HL-60/S4 treated with phorbol 12-myristate 13-acetate at 8.2 ng/mL for 4 days and 3 days (cell line): ENCODE measurements around the gene PNMA6F.
"Not testable (repeated sequence)": the region's sequence is repeated elsewhere in the genome, so short reads cannot be mapped to it uniquely, and the experiment has no call there.

Experiments
- in situ Hi-C: fragments of 300-500 bp; cut with MboI; formaldehyde crosslinking; loops from 2 replicates; pipeline ENCODE4 v1.15.0; 2022; ENCODE audit warnings: low sequenced_read_pairs

The PNMA6F gene

DNA sequence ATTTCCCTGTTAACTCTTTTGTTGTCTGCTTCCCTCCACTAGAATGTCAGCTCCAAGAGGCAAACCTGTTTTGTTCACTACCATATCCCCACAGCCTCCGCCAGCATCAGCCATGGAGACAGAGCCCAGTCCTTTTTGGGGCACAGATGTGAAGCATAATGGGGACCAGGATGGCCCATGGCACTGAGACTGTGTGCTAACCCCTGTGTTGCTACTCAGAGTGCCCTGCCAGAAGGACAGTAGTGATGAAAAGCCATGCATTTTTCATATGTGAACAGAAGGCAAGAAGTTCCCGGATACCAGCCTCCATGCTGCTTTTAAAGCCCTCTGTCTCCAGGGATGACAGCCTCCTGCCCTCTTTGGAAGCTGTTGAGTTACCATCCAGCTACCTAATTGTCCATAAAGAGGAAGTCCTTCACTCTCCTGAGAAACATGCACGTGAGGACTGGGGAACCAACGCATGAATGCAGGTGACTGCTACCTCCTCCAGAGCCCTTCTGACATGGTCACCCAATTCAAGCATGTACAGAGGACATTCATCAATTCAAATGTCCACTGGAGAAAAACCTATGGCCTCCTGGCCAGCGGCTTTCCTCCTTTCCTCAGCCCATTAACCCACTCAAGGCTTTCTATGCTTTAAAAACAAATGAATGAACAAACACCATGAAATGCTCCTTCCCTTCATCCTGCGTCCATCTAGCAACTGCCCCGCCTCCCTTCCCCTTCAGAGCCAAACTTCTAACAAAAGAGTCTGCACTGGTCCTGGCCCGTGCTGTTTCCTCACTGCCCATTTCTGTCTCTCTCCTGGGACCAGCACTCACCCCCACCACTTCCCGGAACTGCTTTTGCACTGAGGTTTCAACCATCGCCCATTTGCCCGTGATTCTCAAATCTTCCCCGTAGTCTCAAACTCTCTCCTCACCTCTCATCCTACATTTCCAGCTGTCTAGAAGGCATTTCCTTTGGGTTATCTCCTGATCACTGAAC lies 18.0 kb downstream of the PNMA6F start:
- in situ Hi-C loops: no loop called here

DNA sequence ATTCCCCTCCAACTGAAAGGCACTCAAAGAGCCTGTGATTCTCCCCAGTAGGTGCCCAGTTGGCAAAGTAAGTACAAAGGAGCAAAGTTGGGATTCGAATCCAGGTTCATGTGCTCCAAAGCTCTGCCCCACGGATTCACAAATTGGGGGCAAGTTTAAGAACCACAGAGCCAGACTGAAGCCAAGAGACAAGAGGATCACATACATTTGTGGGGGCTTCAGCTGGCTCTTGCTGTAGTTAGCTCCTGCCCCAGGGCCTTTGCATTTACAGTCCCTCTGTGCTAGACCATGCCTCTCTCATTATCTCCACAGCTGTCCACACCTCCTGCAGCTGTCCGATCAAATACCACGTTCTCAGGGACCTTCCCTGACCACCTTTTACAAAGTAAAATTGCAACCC lies 18.8 kb downstream of the PNMA6F start:
- in situ Hi-C loops: no loop called here

DNA sequence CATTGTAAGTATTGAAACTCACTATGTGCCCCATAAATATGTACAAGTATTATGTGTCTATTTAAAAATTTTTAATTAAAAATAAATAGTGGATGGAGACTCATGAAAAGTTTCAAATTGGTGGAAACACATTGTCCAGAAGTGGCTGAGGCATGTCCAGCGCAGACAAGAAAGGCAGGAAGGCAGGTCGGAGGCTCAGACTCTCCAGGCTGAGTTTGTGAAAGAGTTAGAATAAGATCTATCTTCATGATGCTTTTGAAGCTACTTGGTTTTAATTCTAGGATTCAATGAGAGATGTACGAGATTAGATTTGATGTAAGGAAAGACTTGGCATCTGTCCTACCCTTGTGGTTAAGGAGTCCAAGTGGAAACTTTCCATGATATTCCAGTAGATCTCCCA lies 19.8 kb downstream of the PNMA6F start:
- in situ Hi-C loops: no loop called here

DNA sequence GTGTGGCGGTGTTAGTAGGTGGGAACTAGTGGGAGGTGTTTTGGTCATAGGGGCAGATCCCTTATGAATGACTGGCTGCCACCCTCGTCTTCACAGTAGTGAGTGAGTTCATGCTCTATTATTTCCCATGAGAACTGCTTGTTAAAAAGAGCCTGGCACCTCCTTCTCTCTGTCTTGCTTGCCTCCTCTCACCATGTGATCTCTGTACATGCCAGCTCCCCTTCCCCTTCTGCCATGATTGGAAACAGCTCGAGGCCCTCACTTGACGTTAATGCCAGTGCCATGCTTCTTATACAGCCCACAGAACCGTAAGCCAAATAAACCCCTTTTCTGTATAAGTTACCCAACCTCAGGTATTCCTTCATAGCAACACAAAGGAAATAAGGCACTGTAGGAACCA lies 21.7 kb downstream of the PNMA6F start:
- in situ Hi-C loops: no loop called here

DNA sequence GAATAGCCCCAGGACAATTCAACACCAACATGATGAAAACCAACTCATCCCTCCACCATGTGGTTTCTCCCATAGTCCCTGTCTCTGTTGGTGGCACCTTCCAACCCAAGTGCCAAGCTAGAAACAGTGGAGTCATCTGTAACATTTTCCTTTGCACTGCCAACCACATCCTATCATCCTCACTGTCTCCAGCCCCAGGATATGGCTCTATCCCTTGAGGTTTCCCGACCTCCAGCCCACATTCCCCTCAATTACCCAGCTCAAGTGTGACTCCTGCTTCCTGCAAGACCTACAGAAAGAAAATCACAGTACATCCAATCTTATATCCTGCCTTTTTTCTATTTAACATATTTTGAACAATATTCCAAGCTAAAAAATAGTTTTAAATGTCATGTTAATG lies 24.2 kb downstream of the PNMA6F start:
- in situ Hi-C loops: no loop called here

DNA sequence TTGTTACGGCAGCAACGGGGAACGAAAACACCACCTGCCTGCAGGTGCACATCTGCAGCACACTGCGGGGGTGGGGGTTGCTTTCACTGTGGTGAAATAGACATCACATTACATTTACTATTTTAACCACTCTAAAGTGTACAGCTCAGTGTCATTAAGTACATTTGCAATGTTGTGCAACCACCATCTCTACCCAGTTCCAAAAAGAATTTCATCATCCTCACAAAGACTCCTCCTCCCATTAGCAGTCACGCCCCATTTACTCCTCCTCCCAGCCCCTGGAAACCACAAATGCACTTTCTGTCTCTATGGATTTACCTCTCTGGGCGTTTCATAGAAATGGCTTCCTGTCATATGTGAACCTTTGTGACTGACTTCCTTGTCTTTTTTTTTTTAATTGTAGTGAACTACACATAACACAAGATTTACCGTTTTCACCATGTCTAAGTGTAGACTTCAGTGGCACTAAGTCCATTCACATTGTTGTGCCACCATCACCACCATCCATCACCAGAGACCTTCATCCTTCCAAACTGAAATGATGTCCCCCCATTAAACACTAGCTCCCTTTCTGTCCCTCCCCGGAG lies 28.0 kb downstream of the PNMA6F start:
- in situ Hi-C loops: not testable (repeated sequence)

DNA sequence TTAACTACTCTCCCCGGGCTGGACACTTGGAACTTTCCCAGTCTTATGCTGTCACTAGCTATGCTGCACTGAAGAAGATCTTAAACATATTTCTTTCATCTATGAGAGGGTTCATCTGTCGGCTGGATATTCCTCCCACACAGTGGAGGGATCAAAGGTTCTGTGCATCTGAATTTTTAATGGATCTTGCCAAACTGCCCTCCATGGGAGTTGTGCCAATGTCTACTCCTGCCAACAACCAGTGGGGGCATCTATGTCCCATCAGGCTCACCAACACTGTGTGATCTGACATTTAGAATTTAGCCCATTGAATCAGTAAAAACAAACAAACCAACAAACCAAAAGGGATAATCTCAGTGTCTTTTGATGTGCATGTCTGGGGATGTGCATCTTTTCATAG lies 32.8 kb downstream of the PNMA6F start:
- in situ Hi-C loops: not testable (repeated sequence)

DNA sequence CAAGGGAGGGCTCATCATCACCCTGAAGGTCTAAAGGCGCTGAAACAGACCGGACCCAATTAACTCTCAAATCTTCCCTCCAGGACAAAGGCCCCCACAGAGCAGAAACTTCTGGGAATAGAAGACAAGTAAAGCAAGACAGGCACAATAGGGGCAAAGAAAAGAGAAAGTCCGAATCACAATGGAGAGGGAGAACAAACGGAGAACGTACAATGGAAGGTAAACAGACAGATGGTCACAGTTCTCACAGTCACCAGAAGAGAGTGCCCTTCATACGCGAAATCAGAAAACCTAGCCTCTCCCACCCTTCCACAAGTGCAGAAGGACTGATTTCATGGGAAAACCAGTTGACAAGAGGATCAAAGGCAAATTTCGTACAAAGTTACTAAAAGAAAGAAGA lies 35.9 kb downstream of the PNMA6F start:
- in situ Hi-C loops: not testable (repeated sequence)

DNA sequence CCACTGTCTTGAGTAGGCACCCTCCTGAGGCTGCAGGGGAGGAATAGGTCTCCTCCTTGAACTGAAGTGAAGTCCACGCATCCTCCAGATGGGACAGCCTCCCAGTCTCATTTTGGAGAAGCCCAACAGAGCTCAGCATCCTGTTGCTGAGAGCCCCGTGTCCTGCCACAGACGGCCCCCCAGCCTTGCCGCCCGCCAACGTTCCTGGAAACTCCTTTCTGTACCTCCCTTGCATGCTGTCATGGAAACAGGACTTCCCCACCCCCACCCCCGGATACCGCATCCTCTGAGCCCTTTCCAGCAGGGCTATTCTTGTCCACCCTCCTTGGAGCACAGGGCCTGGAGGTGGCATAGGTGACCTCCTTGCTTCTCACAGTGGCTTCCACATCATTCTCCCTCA lies 37.6 kb downstream of the PNMA6F start:
- in situ Hi-C loops: not testable (repeated sequence)

DNA sequence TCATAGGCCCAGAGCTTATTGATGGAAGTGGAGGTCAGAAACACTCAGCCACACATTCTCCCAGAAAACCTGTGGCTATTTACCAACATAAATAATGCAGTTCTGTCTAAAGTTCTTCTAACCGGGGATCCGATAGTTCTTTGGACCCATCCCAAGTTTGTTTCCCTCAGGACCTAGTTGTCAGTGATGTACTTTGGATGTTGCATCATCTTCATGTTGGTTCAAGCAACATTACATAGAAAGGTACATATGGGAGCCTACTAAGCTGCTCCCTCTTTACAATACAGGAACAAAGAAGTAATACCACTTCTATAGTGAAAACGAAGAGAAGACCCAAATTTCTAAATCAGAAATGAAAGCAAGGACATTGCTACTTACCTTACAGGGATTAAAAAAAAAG lies 39.8 kb downstream of the PNMA6F start:
- in situ Hi-C loops: not testable (repeated sequence)

DNA sequence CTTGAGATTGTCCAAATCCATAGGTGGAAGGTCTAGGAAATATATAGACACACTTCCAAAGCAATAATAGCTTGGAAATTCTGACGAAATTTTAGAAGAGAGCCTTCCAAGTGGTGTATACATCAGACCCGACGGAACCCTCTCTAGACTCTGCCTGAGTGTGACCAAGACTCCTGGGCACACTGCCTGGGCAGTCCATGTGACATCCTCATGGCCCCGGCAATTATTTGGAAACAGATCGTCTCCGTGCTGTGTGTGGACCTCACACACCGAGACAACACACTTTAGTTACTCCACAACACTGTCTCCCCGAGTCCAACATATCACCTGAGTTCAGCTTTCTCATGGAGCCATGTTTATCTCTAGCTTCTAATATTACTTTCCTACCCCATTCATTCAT lies 42.3 kb downstream of the PNMA6F start:
- in situ Hi-C loops: not testable (repeated sequence)

DNA sequence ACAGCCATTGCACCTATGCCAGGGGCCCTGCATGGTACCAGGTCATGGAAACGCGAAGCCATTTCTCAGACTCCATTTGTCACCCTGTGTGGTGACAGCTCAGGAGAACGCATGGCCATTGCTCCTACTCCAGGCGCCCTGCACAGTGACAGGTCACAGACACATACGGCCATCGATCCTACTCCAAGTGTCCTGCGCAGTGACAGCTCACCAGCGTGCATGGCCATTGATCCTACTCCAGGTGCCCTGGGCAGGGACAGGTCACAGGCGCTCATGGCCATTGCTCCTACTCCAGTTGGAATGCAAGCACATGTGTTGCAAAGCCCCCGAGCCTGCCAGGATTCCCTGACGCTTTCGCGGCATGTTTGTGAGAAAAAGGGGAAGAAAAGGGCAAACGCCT lies 45.5 kb downstream of the PNMA6F start:
- in situ Hi-C loops: not testable (repeated sequence)

DNA sequence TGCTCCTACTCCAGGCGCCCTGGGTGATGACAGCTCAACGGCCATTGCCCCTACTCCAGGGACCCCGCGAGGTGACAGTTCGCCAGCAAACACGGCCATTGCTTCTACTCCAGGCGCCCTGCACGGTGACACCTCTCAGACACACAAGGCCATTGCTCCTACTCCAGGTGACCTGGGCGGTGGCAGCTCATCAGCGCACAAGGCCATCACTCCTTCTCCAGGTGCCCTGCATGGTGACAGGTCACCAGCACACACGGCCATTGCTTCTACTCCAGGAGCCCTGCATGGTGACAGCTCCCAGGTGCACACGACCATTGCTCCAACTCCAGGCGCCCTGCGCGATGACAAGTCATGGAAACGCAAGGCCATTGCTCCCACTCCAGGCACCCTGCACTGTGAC lies 46.1 kb downstream of the PNMA6F start:
- in situ Hi-C loops: not testable (repeated sequence)

DNA sequence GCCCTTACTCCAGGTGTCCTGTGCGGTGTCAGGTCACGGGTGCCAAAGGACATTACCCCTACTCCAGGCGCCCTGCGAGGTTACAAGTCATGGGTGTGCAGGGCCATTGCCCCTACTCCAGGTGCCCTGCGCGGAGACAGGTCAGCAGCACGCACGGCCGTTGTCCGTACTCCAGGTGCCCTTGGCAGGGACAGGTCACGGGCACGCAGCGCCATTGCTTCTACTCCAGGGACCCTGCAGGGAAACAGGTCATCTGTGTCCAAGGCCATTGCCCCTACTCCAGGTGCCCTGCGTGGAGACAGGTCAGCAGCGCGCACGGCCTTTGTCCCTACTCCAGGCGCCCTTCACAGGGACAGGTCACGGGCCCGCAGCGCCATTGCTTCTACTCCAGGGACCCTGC lies 49.0 kb downstream of the PNMA6F start:
- in situ Hi-C loops: not testable (repeated sequence)

DNA sequence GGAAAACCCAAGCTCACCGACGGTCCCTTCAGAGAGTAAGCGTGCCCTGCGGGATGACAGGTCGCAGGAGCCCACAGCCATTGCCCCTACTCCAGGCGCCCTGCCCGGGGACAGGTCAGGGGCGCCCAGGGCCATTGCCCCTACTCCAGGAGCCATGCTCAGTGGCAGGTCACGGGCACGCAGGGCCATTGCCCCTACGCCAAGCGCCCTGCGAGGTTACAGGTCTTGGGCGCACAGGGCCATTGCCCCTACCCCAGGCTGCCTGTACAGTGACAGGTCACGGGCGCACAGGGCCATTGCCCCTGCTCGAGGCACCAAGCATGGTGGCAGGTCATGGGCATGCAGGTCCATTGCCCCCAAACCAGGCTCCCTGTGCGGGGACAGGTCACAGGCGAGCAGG lies 49.5 kb downstream of the PNMA6F start:
- in situ Hi-C loops: not testable (repeated sequence)
